Tibial nerve (tissue), 4 donors: ENCODE measurements around the gene KXD1.

Source experiments
- CTCF ChIP-seq, 5 experiments: fragments of 200-600 bp in 3 of 5; fragments of 450-650 bp in 2 of 5; sonication (generic) in 3 of 5; IDR thresholded peaks; one replicate each; pipeline ENCODE4 v1.5.1; 2016 to 2019; ENCODE audit warnings: antibody characterized with exemption in 5 of 5, mild to moderate bottlenecking in 3 of 5, moderate library complexity in 2 of 5
- EP300 ChIP-seq, 2 donors: sonication (generic); formaldehyde crosslinking; IDR thresholded peaks; one replicate each; pipeline ENCODE4 v1.6.1; 2017; ENCODE audit warnings: antibody characterized with exemption in 2 of 2, mild to moderate bottlenecking in 1 of 2
- POLR2A ChIP-seq, 2 donors: fragments of 450-650 bp; IDR thresholded peaks; one replicate each; pipeline ENCODE4 v1.6.1; 2017; ENCODE audit warnings: antibody characterized with exemption in 2 of 2, mild to moderate bottlenecking in 2 of 2, moderate library complexity in 2 of 2

- TF ChIP-seq CTCF (IDR thresholded peaks at IDR 0.05) (no peak), EP300 (IDR thresholded peaks at IDR 0.05) (no peak), POLR2A (IDR thresholded peaks at IDR 0.05) (no peak)
These were observed 13.7 kb upstream of the KXD1 start for GRCh38 chr19:18543814-18544475.
